ENCODE data around the gene IQCF2. TPM values are rescaled to one million over a fixed set of nuclear protein-coding genes. Genes with fewer than 3 reads are reported as not detected.

Gene IQCF2
- polyA plus RNA-seq, 1 donor from 2014 or later, result not detected

GRCh38 chr3:51879937-51880336, 18.5 kb downstream of the IQCF2 start:
- H3K4me3 ChIP-seq (ENCODE audit: low read length), result no peak overlapping the region
- no peaks in the 10 kb centered on the region for H3F3A ChIP-seq (ENCODE audit: insufficient read depth, low read length, poor library complexity, severe bottlenecking)
- no peaks in the 10 kb centered on the region for H3K36me3 ChIP-seq (ENCODE audit: insufficient read depth, low read length)
- H3K9me3 ChIP-seq (ENCODE audit: low read length), result no peaks in the 10 kb centered on the region
- no peaks in the 10 kb centered on the region for H3K79me2 ChIP-seq (replicated peaks; ENCODE audit: insufficient read depth, low read length)
- no peak overlapping the region for H2AFZ ChIP-seq (ENCODE audit: low read depth, low read length)
- H3K27me3 ChIP-seq (ENCODE audit: insufficient read depth, low read depth, low read length), result no peaks in the 10 kb centered on the region
- H3K27ac ChIP-seq (ENCODE audit: low read length), result no peak overlapping the region
- H3K9ac ChIP-seq (ENCODE audit: low read length), result no peak overlapping the region
- no peaks in the 10 kb centered on the region for H3K9me2 ChIP-seq (ENCODE audit: insufficient read depth, low read length)
- no peak overlapping the region for H3K4me2 ChIP-seq (ENCODE audit: low read length)
- no peak for TF ChIP-seq EP300 (conservative IDR thresholded peaks at IDR 0.05; ENCODE audit: poor library complexity, severe bottlenecking)
- TF ChIP-seq REST (IDR thresholded peaks at IDR 0.05; ENCODE audit: borderline replicate concordance), result no peak
- TF ChIP-seq POLR2AphosphoS5 (IDR thresholded peaks at IDR 0.05), result no peak
- TF ChIP-seq CTCF (IDR thresholded peaks at IDR 0.05; ENCODE audit: poor library complexity, severe bottlenecking), result no peak
- TF ChIP-seq SMC3 (conservative IDR thresholded peaks at IDR 0.05; ENCODE audit: poor library complexity), result no peak
- TF ChIP-seq TAF1 (IDR thresholded peaks at IDR 0.05; ENCODE audit: low read depth), result no peak
- no peak for TF ChIP-seq RAD21 (conservative IDR thresholded peaks at IDR 0.05)
- no peak for TF ChIP-seq EZH2 (IDR thresholded peaks at IDR 0.05; ENCODE audit: borderline replicate concordance, insufficient read depth, low read length, poor library complexity, severe bottlenecking)
- TF ChIP-seq MXI1 (conservative IDR thresholded peaks at IDR 0.05; ENCODE audit: poor library complexity, severe bottlenecking), result no peak
- no peaks in the 10 kb centered on the region for H4K20me1 ChIP-seq (ENCODE audit: insufficient read depth)

- no peaks in the 10 kb centered on the region for H3K79me2 ChIP-seq (replicated peaks; ENCODE audit: insufficient read depth, low read length)
- no peaks in the 10 kb centered on the region for H3K9me2 ChIP-seq (ENCODE audit: insufficient read depth, low read length)
- H3K36me3 ChIP-seq (ENCODE audit: insufficient read depth, low read length), result no peaks in the 10 kb centered on the region
- H3F3A ChIP-seq (ENCODE audit: insufficient read depth, low read length, poor library complexity, severe bottlenecking), result no peaks in the 10 kb centered on the region
- H3K4me2 ChIP-seq (ENCODE audit: low read length), result no peak overlapping the region
- H3K27me3 ChIP-seq (ENCODE audit: insufficient read depth, low read depth, low read length), result no peaks in the 10 kb centered on the region
- TF ChIP-seq CTCF (IDR thresholded peaks at IDR 0.05; ENCODE audit: poor library complexity, severe bottlenecking) (no peak), TAF1 (IDR thresholded peaks at IDR 0.05; ENCODE audit: low read depth) (no peak), MXI1 (conservative IDR thresholded peaks at IDR 0.05; ENCODE audit: poor library complexity, severe bottlenecking) (no peak), RAD21 (conservative IDR thresholded peaks at IDR 0.05) (no peak), REST (IDR thresholded peaks at IDR 0.05; ENCODE audit: borderline replicate concordance) (no peak), POLR2AphosphoS5 (IDR thresholded peaks at IDR 0.05) (no peak), EZH2 (IDR thresholded peaks at IDR 0.05; ENCODE audit: borderline replicate concordance, insufficient read depth, low read length, poor library complexity, severe bottlenecking) (no peak), EP300 (conservative IDR thresholded peaks at IDR 0.05; ENCODE audit: poor library complexity, severe bottlenecking) (no peak), SMC3 (conservative IDR thresholded peaks at IDR 0.05; ENCODE audit: poor library complexity) (no peak)
- no peak overlapping the region for H2AFZ ChIP-seq (ENCODE audit: low read depth, low read length)
- H3K4me3 ChIP-seq (ENCODE audit: low read length), result no peak overlapping the region
- H3K27ac ChIP-seq (ENCODE audit: low read length), result no peak overlapping the region
- H3K9me3 ChIP-seq (ENCODE audit: low read length), result no peaks in the 10 kb centered on the region
- H4K20me1 ChIP-seq (ENCODE audit: insufficient read depth), result no peaks in the 10 kb centered on the region
- H3K9ac ChIP-seq (ENCODE audit: low read length), result no peak overlapping the region
Measured at GRCh38 chr3:51886447-51886846, 25.0 kb downstream of the IQCF2 start.
